Astrocyte (in vitro differentiated cells and primary cell): ENCODE measurements around the gene KIF3C.
"Not testable (repeated sequence)": the region's sequence is repeated elsewhere in the genome, so short reads cannot be mapped to it uniquely, and the experiment has no call there.

Source experiments
- CTCF ChIP-seq: IDR thresholded peaks from 2 replicates; pipeline ENCODE4 v1.5.1; 2011; ENCODE audit warnings: low read depth, mild to moderate bottlenecking, inconsistent platforms, low read length, moderate library complexity; ENCODE audit not compliant: insufficient read depth
- EZH2 ChIP-seq: IDR thresholded peaks from 2 replicates; pipeline ENCODE4 v1.6.1; 2012; ENCODE audit warnings: mild to moderate bottlenecking, low read length, inconsistent platforms; ENCODE audit not compliant: insufficient read depth

DNA sequence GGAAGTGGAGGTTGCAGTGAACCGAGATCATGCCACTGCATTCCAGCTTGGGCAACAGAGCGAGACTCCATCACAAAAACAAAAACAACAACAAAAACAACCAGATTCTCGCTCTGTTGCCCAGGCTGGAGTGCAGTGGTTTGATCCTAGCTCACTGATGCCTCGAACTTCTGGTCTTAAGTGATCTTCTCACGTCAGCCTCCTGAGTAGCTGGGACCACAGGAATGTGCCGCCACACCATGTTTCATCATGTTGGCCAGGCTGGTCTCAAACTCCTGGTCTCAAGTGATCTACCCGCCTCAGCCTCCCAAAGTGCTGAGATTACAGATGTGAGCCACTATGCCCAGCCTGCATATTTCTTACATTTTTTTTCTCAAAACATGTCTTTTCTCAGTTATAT lies 64.9 kb downstream of the KIF3C start:
- not testable (repeated sequence) for TF ChIP-seq CTCF, EZH2
